Activated CD4-positive, CD25-positive, alpha-beta regulatory T cell (primary cell): ENCODE data around the gene PSMG3.

Source experiments
- DNase-seq, 4 experiments: peaks; one replicate each; lab custom pipeline; 2025; lab: John Stamatoyannopoulos, UW

The PSMG3 gene

DNA sequence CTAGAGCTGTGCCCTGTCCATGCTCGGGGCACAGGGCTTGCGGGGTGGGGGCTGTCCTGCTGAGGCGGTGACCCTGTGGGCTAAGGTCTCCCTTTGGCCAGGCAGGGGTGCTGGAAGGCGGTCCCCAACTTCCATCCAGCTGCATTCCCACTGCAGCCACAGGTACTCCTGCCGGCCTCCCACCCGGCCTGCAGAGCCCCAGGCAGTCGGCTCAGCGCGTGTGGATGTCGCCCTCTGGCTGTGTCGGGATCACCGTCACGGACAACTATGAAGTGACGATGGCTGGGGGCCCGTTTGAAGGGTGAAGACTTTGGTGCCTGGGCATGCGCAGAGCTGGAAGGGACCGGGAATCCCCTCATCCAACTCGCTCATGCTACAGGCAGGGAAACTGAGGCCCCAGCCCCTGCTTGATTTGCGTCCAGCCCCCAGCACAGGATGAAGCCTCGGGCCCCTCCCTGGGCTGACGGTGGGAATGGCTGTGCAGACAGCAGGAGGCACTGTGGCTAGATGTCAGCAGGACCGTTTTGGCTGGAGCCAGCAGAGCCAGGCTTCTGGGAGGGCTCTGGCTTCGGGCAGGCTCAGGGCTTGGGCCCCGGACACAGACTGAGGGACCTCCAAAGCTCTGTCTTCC, 11.5 kb downstream of the PSMG3 start:
- DNase-seq: no peak

DNA sequence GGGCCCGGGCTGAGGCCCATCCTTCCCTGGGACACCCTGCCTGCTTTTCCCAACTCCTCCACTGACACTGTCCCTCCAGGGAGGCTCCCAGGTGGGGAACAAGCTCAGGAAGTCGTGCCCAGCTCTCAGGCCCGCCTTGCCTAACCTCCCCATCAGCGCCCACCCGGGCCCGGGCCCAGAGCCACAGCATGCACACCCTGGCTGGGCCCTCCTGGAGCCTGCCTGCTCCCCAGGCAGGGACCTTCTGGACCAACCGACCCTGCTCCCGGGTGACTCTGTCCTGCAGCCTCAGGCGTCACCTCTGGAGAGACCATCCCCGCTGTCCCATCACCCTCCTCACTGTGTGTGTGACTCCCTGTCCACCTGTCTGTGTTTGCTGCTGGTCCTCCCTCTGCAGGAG, 12.1 kb downstream of the PSMG3 start:
- DNase-seq: no peak

DNA sequence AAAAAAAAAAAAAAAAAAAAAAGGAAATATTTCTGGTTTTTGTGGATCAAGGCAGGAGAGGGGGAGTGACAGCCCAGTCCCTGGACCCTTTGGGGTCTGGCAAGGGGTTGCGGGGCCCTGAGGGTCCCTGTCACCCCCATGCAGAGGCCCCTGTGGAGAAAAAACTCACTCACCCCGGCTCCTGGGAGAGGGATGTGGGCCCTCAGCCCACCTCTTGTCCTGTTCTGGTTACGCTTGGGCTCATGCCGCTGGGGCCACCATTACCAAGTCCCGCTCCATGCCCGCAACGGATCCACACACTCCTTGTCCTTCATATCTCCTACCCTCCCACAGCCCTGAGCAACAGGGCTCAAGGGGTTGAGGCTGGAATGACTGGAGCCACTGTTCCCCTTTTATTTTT, 12.8 kb downstream of the PSMG3 start:
- DNase-seq: no peak

DNA sequence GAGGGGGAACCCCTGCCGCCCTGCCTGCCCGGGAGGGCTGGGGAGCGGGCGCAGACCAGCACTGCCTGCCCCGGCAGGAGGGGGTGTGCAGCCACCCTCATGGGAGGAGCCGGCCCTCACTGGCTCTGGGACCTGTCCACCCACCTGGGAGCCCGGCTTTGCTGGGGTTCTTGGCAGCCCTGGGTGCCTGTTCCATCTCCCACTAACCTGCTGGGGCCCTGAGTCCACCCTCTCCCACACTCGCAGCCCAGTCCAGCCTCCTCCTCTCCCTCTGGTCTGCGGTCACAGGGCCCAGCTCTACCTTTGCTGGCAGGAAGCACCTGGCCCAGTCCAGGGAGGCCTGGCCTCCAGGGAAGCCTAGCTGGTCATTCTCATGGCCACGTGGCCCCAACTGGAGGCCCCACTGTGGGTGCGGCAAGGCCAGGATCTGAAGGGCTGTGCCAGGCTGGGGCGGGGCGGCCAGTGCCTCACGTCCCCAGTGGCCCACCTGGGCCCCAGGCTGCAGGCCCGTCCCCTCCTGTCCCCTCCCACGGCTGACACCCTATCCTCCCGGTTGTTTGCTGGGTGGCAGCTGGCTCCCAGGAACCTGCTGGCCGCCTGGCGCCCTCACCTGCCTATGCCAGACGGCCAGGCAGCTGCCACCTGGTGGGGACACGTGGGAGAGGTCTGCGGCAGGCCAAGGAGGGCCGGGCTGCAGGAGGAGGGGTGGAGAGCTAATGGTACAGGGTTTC, 13.9 kb downstream of the PSMG3 start, which contains the start of gene TMEM184A:
TMEM184A (minus strand) TSS at position 393 of the 731 bp plus-strand sequence. CDS start 721 bp downstream, outside the sequence.
- DNase-seq: peak in 1 of 4 experiments; percentile 41

DNA sequence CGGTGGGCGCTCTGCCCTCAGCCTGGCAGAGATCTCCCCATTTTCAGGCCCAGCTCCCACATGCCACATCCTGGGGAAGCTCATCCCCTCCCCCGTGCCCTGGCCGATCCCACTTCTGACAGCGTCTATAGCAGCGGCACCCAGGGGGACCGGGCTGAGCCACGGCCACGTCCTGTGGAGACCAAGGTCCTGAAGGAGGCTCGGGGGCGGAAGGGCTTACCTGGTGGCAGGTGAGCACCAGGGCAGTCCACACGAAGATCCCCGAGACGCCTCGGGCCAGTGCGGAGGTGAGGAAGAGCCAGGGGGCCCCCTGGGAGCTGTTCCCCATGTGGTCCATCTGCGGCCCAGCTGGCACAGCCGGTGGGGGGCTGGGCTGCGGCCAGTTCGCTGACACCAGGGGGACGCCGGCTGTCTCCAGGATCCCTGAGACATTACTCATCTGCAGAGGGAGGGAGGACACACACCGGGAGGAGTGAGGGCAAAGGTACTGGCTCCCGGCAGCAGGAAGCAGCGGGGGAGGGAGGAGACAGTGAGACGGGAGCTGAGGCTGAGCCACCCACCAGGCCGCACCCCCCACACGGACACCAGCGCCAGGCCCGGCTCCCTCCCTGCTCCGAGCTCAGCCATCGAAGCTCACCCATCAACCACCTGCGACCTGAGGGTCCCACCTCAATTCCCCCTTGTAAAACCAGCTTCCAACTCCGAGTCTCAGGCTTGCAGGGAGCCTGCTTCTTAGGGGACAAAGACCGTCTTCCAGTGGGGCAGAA, 14.6 kb downstream of the PSMG3 start:
- DNase-seq: no peak

DNA sequence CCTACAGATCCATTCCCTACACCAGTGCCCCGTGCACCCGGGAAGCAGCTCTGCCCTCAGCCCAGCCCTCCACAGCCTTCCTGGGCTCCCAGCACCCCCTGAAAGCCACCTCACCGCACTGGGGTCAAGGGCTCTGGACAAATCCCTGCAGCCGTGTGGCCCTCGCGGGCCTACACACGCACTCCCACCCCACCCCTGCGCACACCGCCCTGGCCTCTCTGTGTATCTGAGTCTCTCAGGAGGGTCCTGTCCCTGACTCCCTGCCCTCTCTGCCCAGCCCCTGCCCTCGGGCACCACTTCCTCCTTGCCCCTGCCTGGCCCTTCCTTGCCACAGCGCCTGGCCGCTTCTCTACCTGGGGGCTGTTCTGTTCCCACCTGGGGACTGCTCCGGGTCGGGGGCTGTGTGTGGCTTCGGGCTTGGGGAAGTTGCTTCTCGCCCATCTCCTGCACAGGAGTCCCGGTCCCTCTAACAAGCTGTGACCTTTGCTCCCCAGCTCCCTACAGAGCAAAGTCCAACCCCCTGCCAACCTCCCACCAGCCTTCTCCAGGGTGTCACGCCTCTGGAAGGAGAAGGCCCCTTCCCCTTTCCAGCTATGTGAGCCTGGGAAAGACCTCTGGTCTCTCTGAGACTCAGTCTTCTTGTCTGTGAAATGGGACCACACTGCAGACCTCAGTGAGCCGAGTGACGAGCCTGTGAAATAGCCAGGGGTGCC, 15.3 kb downstream of the PSMG3 start:
- no peak for DNase-seq

DNA sequence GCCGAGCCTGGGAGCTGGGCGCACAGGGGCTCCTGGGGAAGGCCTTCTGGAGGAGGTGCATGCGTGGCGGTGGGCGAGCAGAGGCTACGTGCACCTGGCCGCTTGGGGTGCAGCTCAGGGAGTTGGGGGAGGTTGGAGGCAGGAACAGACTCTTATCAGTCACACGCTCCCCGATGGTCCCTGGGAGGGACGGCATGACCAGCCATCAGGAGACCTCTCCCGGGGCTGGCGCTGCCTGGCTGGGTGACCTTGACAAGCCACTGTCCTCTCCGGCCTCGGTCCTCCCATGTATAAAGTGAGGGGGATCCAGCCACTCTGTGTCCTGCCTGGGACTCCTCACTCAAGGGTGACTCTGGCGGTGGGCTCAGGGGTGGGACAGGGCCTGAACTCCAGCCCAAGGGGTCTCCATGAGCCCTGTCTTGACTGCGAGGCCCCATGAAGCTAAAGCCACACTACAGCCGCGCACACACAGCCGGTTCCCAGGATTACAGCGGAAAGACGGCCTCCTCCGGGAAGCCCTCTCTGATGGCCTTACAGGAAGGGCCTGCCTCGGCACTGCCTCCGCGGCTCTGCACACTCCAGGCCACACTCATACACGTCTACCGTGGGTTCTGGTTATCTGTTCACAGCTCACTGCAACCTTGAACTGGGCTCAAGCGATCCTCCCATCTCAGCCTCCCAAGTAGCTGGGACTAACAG, 16.2 kb downstream of the PSMG3 start:
- no peak for DNase-seq

DNA sequence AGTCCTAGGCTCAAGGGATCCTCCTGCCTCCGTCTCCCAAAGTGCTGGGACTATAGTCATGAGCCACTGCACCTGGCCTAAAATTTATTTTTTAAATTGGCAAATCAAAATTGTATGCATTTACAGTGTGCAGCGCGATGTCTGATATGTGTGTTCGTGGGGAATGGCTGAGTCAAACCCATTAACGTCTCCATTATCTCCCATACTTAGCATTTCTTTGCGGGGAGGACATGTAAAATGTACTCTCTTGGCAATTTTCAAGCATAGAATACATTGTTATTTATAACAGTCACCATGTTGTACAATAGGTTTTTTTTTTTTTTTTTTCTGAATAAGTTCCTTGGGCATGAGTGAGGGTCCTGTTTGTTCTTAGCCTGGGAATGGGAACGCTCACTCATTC, 17.6 kb downstream of the PSMG3 start:
- DNase-seq: no peak

DNA sequence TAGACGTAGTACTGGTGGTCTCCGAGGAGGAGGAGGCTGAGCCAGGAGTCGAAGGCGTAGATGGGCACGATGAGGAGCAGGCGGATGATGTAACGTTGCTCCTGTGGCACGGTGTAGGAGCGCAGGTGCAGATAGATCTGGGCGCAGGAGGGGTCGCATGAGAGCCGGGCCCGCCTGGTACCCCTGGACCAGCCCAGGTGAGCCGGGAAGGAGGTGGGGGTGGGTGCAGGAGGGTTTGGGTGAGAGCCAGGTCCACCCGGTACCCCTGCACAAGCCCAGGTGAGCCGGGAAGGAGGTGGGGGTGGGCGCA, 19.0 kb downstream of the PSMG3 start:
- DNase-seq: no peak

DNA sequence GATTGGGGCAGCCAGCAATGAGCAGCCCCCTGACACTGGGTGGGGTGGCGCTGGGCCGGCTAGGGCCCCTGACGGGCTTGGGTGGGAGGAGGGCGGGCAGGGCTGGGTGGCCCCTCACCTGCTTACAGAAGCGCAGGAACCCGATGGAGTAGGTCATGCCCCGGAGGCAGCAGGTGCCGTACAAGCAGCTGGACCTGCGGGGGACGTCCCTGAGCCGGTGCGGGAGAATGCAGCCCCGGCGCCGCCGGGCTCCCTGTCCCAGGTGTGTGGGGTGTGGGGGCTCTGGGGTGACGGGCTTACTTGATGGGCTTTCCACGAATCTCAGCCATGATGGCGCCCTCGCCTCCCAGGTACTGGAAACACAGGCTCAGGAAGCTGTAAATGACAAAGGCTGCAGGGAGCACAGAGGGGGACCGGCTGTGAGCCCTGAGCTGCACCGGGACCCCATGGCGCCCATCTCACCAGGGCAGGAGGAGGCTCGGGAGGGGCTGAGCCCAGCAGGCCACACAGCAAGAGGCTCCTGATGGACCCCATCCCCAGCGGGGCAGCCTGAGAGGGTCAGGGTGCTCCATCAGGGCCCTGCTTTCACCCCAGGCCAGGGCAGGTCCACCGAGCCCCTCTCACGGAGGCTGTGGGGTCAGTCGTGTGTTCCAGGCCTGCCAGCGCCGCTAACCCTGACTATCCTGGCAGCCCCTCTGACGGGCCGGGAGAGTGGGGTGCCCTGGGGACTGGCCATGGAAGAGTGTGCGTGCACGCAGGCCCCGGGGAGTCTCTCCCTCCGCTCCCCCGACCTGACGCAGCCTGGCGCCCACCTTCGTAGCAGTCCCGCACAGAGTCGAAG, 19.6 kb downstream of the PSMG3 start:
- no peak for DNase-seq

DNA sequence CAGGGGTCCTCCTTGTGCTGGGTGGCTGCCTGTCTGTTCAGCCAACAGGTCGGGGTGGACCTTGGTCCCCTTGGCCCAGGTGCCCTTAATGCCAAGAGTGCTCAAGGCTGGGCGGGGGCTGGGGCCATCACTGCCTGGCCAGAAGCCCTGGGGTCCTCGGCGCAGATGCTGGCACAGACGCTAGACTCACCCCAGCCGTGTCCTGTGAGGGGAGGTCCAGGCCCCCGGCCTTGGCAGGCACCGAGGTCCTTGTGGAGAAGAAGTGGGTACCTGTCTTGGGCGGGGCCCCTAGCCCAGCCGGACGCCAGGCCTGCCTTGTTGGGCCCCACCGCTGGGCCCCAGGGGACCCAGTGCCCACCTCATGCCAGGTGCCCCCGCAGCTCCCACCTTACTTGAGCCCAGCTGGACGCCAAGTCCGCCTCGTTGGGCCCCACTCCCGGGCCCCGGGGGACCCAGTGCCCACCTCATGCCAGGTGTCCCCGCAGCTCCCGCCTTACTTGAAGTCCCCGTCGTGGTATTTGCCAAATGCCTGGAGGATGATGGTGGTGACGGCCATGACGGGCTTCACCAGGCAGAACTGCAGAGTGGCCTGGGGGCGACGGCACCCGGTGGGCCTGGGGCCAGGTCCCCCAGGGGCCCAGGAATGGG, 20.4 kb downstream of the PSMG3 start:
- no peak for DNase-seq

DNA sequence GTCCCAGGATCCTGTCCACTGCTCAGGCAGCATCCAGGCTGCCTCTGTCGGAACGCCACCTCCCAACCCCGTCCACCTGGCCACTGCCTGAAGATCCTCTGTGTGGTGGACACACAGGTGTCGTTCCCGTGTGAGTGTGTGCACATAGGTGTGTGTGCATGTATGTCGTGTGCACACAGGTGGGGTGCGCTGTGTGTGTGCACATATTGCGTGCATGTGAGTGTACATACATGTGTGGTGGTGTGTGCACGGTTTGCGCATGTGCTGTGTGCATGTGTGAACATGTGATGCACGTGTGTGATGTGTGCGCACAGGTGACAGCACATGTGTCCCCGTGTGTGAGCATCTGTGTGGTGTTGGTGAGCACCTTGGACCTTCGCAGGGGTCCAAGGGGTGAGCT, 20.9 kb downstream of the PSMG3 start:
- DNase-seq: no peak

DNA sequence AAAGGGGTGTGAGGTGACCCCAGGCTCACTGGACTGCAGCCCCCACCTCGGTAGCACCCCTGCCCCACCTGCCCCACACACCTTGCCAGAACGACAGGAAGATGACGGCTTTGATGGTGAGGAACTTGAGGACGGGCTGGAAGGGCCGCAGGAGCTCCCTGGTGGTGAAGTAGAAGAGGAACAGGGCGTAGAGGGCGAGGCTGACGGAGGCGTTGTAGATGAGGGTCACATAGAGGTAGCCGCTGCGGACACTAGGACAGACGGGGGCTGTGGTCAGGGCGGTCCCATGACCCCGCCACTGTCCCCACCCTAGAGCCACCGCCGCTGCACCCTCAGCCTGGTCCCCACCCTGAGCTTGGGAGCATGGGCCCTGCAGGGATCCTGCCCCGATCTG, 21.4 kb downstream of the PSMG3 start:
- no peak for DNase-seq

DNA sequence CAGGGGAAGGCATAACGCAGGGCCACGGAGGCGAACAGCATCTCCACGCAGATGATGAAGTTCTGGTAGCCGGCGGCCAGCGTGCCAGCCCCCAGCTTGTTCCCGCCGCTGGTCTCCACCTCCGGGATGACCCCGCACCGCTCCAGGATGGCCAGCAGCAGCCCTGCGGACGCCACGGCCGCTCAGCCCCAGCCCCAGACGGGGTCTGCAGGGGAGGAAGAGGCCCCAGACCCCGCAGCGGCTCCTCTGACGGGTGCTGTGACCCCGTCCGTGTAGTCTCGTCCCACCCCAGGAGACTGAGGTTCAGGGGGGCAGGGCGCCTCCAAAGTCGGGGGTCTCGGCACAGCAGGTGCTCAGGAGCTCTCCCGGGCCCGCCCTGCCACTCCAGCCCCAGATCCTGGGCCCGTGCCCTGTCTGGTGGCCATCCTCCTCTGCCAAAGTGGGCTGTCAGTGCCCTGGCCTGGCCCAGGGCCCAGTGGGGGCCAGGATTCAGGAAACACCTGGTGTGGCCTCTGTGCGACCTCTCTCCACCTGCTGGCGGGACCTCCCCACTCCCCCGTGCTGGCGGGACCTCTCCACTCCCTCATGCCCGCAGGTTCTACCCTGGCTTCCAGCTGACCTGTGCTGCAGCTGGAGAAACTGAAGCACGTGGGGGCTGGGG, 21.9 kb downstream of the PSMG3 start:
- no peak for DNase-seq

DNA sequence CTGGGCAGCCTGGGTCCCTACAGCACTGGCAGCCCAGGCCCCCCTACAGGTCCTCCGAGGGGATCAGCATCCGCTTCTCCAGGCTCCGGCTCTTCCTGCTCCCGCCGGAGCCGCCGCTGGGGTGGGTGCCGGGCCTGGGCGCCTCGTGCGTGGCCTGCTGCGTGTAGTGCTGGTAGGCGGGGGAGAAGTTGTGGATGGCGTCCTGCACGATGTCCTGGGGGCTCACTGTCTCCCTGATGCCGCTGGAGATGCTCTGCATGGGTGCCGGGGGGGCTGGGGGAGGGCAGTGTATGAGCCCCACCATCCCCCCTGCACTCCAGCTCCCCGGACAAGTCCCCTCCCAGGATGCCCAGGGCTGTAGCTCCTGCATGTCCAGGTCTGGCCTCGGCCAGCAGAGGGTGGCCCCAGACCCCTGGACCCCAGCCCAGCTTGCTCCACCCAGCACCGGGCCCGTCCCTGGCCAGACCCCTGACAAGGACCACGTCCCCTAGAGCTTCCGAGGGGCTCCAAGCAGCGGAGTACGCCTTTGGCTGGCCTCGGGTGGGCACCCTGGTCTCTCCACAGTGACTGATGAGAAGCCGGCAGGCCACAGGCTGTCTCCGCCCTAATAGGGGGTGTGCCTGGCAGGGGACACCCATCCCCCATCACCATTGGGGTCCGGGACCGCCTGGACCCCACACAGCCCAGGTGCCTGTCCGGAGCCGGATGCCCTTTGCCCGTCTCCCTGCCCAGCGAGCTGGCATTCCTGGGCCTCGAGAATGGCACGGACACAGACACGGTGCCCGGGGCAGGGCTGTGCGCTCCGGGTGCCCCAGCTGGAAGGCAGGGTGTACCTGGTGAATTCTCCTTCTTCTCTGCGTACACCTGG, 22.7 kb downstream of the PSMG3 start:
- DNase-seq: no peak

DNA sequence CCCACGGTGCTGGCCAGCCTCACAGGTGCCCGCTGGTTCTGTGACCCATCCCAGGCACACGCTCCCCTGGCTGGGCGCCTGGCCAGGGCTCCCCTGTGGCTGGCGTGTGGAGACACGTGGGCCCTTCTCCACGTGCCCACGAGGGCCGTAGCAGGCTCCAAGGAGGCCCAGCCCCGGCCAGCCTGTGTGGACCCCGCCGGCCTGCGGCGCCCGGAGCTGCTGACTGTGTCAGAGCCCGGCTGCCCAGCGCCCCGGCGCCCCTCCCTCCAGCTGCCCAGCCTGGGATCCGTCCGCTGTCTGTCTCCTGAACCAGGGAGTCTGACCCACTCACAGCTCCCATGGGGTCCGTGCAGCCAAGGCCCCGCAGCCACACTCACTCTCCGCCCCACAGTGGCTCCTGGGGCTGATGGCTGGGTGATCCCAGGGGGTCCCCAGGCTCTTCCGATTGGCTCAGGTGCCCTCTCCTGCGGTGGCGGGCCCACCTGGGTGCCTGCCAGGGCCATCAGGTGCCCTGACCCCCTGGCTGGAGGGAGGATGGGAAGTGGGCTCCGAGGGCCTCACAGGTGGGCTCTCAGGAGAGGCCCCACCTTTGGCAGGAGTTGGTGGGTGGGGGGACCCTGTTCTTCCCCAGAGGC, 23.4 kb downstream of the PSMG3 start:
- DNase-seq: no peak

DNA sequence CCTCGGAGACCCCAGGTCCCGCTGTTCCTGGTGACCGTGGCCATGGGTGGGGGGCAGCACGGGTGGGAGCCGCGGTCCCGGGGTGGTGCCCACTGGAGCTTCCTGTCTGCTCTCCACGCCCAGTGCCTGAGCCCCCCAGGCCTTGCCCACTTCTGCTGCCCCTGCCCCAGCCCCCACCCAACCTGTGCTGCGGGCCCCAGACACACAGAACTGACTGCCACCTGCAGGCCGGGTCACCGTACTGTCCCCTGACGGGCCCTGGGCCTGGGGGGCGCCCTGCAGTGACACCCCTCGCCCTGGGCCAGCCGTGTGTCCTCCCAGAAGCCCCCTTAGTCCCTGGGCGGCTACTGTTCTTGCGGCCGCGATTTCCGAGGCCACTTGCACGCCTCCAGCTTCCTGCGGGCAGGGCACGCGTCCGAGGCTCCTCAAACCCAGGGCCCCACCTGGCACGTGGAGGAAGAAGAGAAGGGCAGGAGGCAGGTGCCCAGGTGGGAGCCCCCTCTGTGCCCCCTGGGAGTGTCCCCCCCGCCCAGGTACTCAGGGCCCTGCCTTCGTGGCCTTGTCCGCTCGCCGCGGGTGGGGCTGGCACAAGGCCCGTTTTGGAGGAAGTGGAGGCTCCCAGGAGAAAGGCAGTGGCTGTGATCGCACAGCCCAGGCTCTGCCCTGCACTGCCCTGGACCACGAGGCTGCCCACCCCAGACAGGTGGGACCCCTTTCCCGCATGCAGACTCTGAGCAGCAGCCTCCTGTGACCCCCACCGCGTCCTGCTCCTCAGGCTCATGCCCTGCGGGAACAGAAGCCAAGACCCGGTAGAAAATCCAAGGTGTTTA, 24.2 kb downstream of the PSMG3 start:
- DNase-seq: no peak
